Mesenchymal stem cell (in vitro differentiated cells and primary cell): Measurements from ENCODE around the gene RNF175.

Experiments used
- DNase-seq: peaks from one replicate; pipeline ENCODE4 v3.0.0-alpha.2; 2013
- H2AFZ ChIP-seq: one replicate; pipeline ENCODE4 v1.6.1; 2013; ENCODE audit warnings: low read depth, mild to moderate bottlenecking, control low read depth, inconsistent platforms, low read length, moderate library complexity
- H2AK5ac ChIP-seq: 2 replicates; pipeline ENCODE4 v1.6.1; 2013; ENCODE audit warnings: low read length, moderate library complexity, mild to moderate bottlenecking, inconsistent platforms; ENCODE audit not compliant: severe bottlenecking
- H2BK120ac ChIP-seq: one replicate; pipeline ENCODE4 v1.6.1; 2013; ENCODE audit warnings: low read depth, mild to moderate bottlenecking, inconsistent platforms, low read length, moderate library complexity
- H2BK12ac ChIP-seq, 2 experiments: one replicate each; pipeline ENCODE4 v1.6.1; 2013; ENCODE audit warnings: inconsistent platforms in 2 of 2, low read length in 2 of 2, mild to moderate bottlenecking in 2 of 2, moderate library complexity in 2 of 2, control low read depth in 1 of 2
- H2BK15ac ChIP-seq: one replicate; pipeline ENCODE4 v1.6.1; 2013; ENCODE audit warnings: mild to moderate bottlenecking, low read depth, inconsistent platforms; ENCODE audit not compliant: poor library complexity, severe bottlenecking
- H2BK5ac ChIP-seq: 2 replicates; pipeline ENCODE4 v1.6.1; 2013; ENCODE audit warnings: low read depth, mild to moderate bottlenecking, low read length, control low read depth, inconsistent platforms; ENCODE audit not compliant: poor library complexity, severe bottlenecking
- H3K14ac ChIP-seq, 2 experiments: one replicate each; pipeline ENCODE4 v1.6.1; 2013; ENCODE audit warnings: inconsistent platforms in 2 of 2, low read length in 2 of 2, control low read depth in 1 of 2, mild to moderate bottlenecking in 1 of 2, moderate library complexity in 1 of 2
- H3K18ac ChIP-seq, 2 experiments: one replicate each; pipeline ENCODE4 v1.6.1; 2013; ENCODE audit warnings: inconsistent platforms in 2 of 2, low read length in 2 of 2, control low read depth in 1 of 2, low read depth in 1 of 2, mild to moderate bottlenecking in 1 of 2
- H3K23ac ChIP-seq, 2 experiments: one replicate each; pipeline ENCODE4 v1.6.1; 2013; ENCODE audit warnings: inconsistent platforms in 2 of 2, low read length in 2 of 2, mild to moderate bottlenecking in 2 of 2, moderate library complexity in 2 of 2, control low read depth in 1 of 2
- H3K27ac ChIP-seq: 2 replicates; pipeline ENCODE4 v1.5.1; 2013; ENCODE audit warnings: mild to moderate bottlenecking, moderate library complexity, low read length, control low read depth, inconsistent platforms; ENCODE audit not compliant: poor library complexity, severe bottlenecking
- H3K27me3 ChIP-seq, 2 experiments: 2 replicates each; pipeline versions ENCODE4 v1.6.1 to v1.7.0; 2013; ENCODE audit warnings: low read length in 2 of 2, mild to moderate bottlenecking in 2 of 2, moderate library complexity in 2 of 2, control low read depth in 1 of 2, inconsistent platforms in 1 of 2; ENCODE audit not compliant: control insufficient read depth in 1 of 2, insufficient read depth in 1 of 2
- H3K36me3 ChIP-seq, 2 experiments: 2 replicates each; pipeline versions ENCODE4 v1.6.1 to v1.7.0; 2013; ENCODE audit warnings: low read length in 2 of 2, control low read depth in 1 of 2, inconsistent platforms in 1 of 2, low read depth in 1 of 2, mild to moderate bottlenecking in 1 of 2; ENCODE audit not compliant: insufficient read depth in 2 of 2, control insufficient read depth in 1 of 2
- H3K4ac ChIP-seq, 2 experiments: one replicate each; pipeline ENCODE4 v1.6.1; 2013; ENCODE audit warnings: inconsistent platforms in 2 of 2, low read length in 2 of 2, mild to moderate bottlenecking in 2 of 2, moderate library complexity in 2 of 2, control low read depth in 1 of 2, low read depth in 1 of 2
- H3K4me1 ChIP-seq: 2 replicates; pipeline ENCODE4 v1.6.1; 2013; ENCODE audit warnings: low read depth, low read length, control low read depth; ENCODE audit not compliant: control insufficient read depth, insufficient read depth
- H3K4me2 ChIP-seq: 2 replicates; pipeline ENCODE4 v1.6.1; 2013; ENCODE audit warnings: low read length, mild to moderate bottlenecking, inconsistent platforms; ENCODE audit not compliant: poor library complexity, severe bottlenecking
- H3K4me3 ChIP-seq, 2 experiments: 2 replicates each; pipeline versions ENCODE4 v1.5.1 to v1.7.0; 2013; ENCODE audit warnings: low read length in 2 of 2, mild to moderate bottlenecking in 2 of 2, control low read depth in 1 of 2, low read depth in 1 of 2; ENCODE audit not compliant: insufficient read depth in 1 of 2
- H3K79me1 ChIP-seq: replicated peaks from 2 replicates; pipeline ENCODE4 v1.6.1; 2013; ENCODE audit warnings: mild to moderate bottlenecking, control low read depth, low read length, inconsistent platforms; ENCODE audit not compliant: poor library complexity, severe bottlenecking
- H3K9ac ChIP-seq: 2 replicates; pipeline ENCODE4 v1.7.0; 2013; ENCODE audit warnings: mild to moderate bottlenecking, low read length, moderate library complexity
- H3K9me3 ChIP-seq: 2 replicates; pipeline ENCODE4 v1.7.0; 2013; ENCODE audit warnings: mild to moderate bottlenecking, low read length; ENCODE audit not compliant: control insufficient read depth
- H4K8ac ChIP-seq: one replicate; pipeline ENCODE4 v1.6.1; 2013; ENCODE audit warnings: inconsistent platforms, mild to moderate bottlenecking, low read length, moderate library complexity
- H4K91ac ChIP-seq: one replicate; pipeline ENCODE4 v1.6.1; 2013; ENCODE audit warnings: mild to moderate bottlenecking, low read length, inconsistent platforms
- WGBS: methylation state at CpG from one replicate; pipeline ENCODE4 v1.1.7; 2013; ENCODE audit warnings: mixed read lengths; 5-methylcytosine and 5-hydroxymethylcytosine counted together

RNF175 gene

GRCh38 chr4:153750197-153750817 lies 9.5 kb downstream of the RNF175 start:
- no peak overlapping the region for H2AK5ac ChIP-seq
- no peak overlapping the region for H2AFZ ChIP-seq
- H3K27me3 ChIP-seq: peaks cover 6 to 11% of the 10 kb centered on the region in 2 experiments
- H3K36me3 ChIP-seq: no peaks in the 10 kb centered on the region
- H3K4me2 ChIP-seq: no peak overlapping the region
- H3K14ac ChIP-seq: no peak overlapping the region
- no peak overlapping the region for H2BK12ac ChIP-seq
- H2BK120ac ChIP-seq: no peak overlapping the region
- H3K9me3 ChIP-seq: no peaks in the 10 kb centered on the region
- peaks cover 4% of the 10 kb centered on the region for H3K4me1 ChIP-seq
- H2BK15ac ChIP-seq: no peak overlapping the region
- H3K9ac ChIP-seq: no peak overlapping the region
- no peaks in the 10 kb centered on the region for H3K79me1 ChIP-seq
- WGBS: no CpG with 5 or more reads among the region's 5 CpGs
- no peak overlapping the region for H3K27ac ChIP-seq
- H4K91ac ChIP-seq: no peak overlapping the region
- H2BK5ac ChIP-seq: no peak overlapping the region
- H3K18ac ChIP-seq: no peak overlapping the region
- no peak overlapping the region for H3K4ac ChIP-seq
- peak; percentile 71 for DNase-seq
- H3K23ac ChIP-seq: no peak overlapping the region
- no peak overlapping the region for H3K4me3 ChIP-seq
- no peak overlapping the region for H4K8ac ChIP-seq

GRCh38 chr4:153748378-153748777 lies 11.4 kb downstream of the RNF175 start:
- Histone ChIP-seq H2BK120ac (no peak overlapping the region), H3K4ac (no peak overlapping the region), H3K36me3 (no peaks in the 10 kb centered on the region), H3K18ac (no peak overlapping the region), H3K4me3 (no peak overlapping the region), H3K9me3 (no peaks in the 10 kb centered on the region), H3K4me2 (no peak overlapping the region), H3K9ac (peak overlapping the region; percentile 65), H3K27me3 (peaks cover 6 to 7% of the 10 kb centered on the region in 2 experiments), H4K8ac (no peak overlapping the region), H2BK5ac (no peak overlapping the region), H2BK12ac (no peak overlapping the region), H2AK5ac (no peak overlapping the region), H3K27ac (peak overlapping the region; percentile 40), H3K23ac (no peak overlapping the region), H2BK15ac (no peak overlapping the region), H4K91ac (no peak overlapping the region), H2AFZ (no peak overlapping the region), H3K4me1 (peaks cover 4% of the 10 kb centered on the region), H3K79me1 (no peaks in the 10 kb centered on the region), H3K14ac (no peak overlapping the region)
- 39% methylated on average over 6 of the region's 6 CpGs for WGBS
- peak; percentile 78 for DNase-seq

- Histone ChIP-seq H3K14ac (no peak overlapping the region), H4K91ac (no peak overlapping the region), H3K27ac (no peak overlapping the region), H2BK12ac (no peak overlapping the region), H2AFZ (no peak overlapping the region), H3K9ac (no peak overlapping the region), H2BK15ac (no peak overlapping the region), H3K4me3 (no peak overlapping the region), H3K18ac (no peak overlapping the region), H2BK5ac (no peak overlapping the region), H3K23ac (no peak overlapping the region), H2AK5ac (no peak overlapping the region), H2BK120ac (no peak overlapping the region), H3K4ac (no peak overlapping the region), H3K79me1 (no peaks in the 10 kb centered on the region), H3K4me1 (peaks cover 4% of the 10 kb centered on the region), H3K27me3 (peaks cover 6 to 7% of the 10 kb centered on the region in 2 experiments), H3K9me3 (no peaks in the 10 kb centered on the region), H4K8ac (no peak overlapping the region), H3K36me3 (no peaks in the 10 kb centered on the region), H3K4me2 (no peak overlapping the region)
- no peak for DNase-seq
- 88% methylated on average over 4 of the region's 4 CpGs for WGBS
Observed at GRCh38 chr4:153747406-153747955, 12.3 kb downstream of the RNF175 start.

- Histone ChIP-seq H2BK5ac (no peak overlapping the region), H4K91ac (no peak overlapping the region), H3K79me1 (no peaks in the 10 kb centered on the region), H3K4me3 (no peak overlapping the region), H2AK5ac (no peak overlapping the region), H3K23ac (no peak overlapping the region), H2AFZ (no peak overlapping the region), H3K14ac (no peak overlapping the region), H3K9ac (no peak overlapping the region), H3K27me3 (peaks cover 0 to 4% of the 10 kb centered on the region in 2 experiments), H3K27ac (no peak overlapping the region), H3K9me3 (peaks cover 3% of the 10 kb centered on the region), H3K4me2 (no peak overlapping the region), H3K4ac (no peak overlapping the region), H3K18ac (no peak overlapping the region), H2BK12ac (no peak overlapping the region), H3K36me3 (no peaks in the 10 kb centered on the region), H2BK15ac (no peak overlapping the region), H3K4me1 (peaks cover 4% of the 10 kb centered on the region), H2BK120ac (no peak overlapping the region), H4K8ac (no peak overlapping the region)
- no peak for DNase-seq
Observed at GRCh38 chr4:153745651-153746050, 14.2 kb downstream of the RNF175 start.
